ENCODE measurements around the gene SNX24.
A peak's percentile ranks its signal among the peaks of the same experiment; 100 is the strongest.

Gene SNX24

DNA sequence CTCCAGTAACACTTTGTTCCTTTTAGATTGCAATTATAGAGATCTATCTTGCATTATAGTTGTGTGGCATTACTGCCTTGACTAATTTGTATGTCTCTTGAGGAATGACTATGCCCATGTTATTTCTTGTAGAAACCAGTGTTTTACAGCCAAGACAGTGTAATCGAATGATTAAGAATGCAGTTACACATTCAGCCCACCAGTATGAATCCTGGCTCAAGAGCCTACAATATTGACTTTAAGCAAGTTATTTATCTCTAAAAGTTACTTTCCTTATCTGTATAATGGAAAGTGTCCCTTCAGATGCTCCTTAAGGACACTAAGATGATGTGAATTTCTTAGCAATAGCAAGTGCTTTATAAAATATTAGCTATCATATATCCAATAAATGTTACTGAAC lies 9.7 kb upstream of the SNX24 start:
- TF ChIP-seq, protein P1, sequence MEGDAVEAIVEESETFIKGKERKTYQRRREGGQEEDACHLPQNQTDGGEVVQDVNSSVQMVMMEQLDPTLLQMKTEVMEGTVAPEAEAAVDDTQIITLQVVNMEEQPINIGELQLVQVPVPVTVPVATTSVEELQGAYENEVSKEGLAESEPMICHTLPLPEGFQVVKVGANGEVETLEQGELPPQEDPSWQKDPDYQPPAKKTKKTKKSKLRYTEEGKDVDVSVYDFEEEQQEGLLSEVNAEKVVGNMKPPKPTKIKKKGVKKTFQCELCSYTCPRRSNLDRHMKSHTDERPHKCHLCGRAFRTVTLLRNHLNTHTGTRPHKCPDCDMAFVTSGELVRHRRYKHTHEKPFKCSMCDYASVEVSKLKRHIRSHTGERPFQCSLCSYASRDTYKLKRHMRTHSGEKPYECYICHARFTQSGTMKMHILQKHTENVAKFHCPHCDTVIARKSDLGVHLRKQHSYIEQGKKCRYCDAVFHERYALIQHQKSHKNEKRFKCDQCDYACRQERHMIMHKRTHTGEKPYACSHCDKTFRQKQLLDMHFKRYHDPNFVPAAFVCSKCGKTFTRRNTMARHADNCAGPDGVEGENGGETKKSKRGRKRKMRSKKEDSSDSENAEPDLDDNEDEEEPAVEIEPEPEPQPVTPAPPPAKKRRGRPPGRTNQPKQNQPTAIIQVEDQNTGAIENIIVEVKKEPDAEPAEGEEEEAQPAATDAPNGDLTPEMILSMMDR (tag by site-specific recombination; IDR thresholded peaks at IDR 0.05): no peak
- Histone ChIP-seq H3K9me3 (ENCODE audit: control insufficient read depth, insufficient read depth, low read depth, low read length) (no peaks in the 10 kb centered on the region), H3K4me1 (ENCODE audit: control insufficient read depth, insufficient read depth, low read length) (no peaks in the 10 kb centered on the region), H3K36me3 (ENCODE audit: control insufficient read depth in 2 of 2, insufficient read depth in 1 of 2, low read length in 2 of 2) (no peaks in the 10 kb centered on the region; a peak in 1 of 3 replicates), H3K4me3 (ENCODE audit: low read depth, low read length) (no peak overlapping the region), H3K27ac (ENCODE audit: extremely low read depth, low read depth, low read length) (no peak overlapping the region)
- CTCF ChIA-PET: interaction anchor here (0.6 kb wide), 1 partner anchor 413 kb away, joined by 3 read pairs; no protein-coding TSS in a partner anchor
- POLR2A ChIA-PET: no interaction called here

DNA sequence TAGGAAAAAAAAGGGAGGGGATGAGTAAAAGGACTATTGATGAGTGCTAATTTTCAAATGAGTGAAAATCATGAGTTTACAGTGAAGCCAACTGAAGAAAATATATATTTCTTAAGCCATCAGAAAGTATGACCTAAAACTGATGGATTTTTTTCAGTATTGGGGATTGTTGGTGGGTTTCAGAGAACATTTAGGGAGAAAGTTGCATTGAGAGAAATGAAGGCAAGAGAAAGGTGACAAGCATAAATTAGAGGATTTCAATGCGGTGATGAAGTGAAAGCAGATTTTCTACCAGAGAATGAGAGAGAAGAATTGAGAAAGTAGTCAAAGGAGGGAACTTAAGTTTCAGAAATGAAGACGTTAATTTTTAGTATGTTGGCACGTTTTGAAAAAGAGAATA lies 8.5 kb upstream of the SNX24 start:
- H3K36me3 ChIP-seq (ENCODE audit: control insufficient read depth in 2 of 2, insufficient read depth in 1 of 2, low read length in 2 of 2): no peaks in the 10 kb centered on the region
- ChIA-PET POLR2A (no interaction called here), CTCF (no interaction called here)
- no peak overlapping the region for H3K27ac ChIP-seq (ENCODE audit: extremely low read depth, low read depth, low read length)
- H3K4me1 ChIP-seq (ENCODE audit: control insufficient read depth, insufficient read depth, low read length): no peaks in the 10 kb centered on the region
- H3K4me3 ChIP-seq (ENCODE audit: low read depth, low read length): no peak overlapping the region
- TF ChIP-seq KLF8 (tag by site-specific recombination; IDR thresholded peaks at IDR 0.05): no peak
- TF ChIP-seq SP7 (tag by site-specific recombination; IDR thresholded peaks at IDR 0.05): no peak
- TF ChIP-seq, protein P2, sequence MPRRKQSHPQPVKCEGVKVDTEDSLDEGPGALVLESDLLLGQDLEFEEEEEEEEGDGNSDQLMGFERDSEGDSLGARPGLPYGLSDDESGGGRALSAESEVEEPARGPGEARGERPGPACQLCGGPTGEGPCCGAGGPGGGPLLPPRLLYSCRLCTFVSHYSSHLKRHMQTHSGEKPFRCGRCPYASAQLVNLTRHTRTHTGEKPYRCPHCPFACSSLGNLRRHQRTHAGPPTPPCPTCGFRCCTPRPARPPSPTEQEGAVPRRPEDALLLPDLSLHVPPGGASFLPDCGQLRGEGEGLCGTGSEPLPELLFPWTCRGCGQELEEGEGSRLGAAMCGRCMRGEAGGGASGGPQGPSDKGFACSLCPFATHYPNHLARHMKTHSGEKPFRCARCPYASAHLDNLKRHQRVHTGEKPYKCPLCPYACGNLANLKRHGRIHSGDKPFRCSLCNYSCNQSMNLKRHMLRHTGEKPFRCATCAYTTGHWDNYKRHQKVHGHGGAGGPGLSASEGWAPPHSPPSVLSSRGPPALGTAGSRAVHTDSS (tag by site-specific recombination; IDR thresholded peaks at IDR 0.05): no peak
- TF ChIP-seq FEZF1 (tag by site-specific recombination; IDR thresholded peaks at IDR 0.05): no peak
- TF ChIP-seq PRDM1 (tag by site-specific recombination; IDR thresholded peaks at IDR 0.05): peak; percentile 91
- TF ChIP-seq ZNF302 (tag by site-specific recombination; IDR thresholded peaks at IDR 0.05; ENCODE audit: low read depth): no peak
- TF ChIP-seq ZNF510 (tag by site-specific recombination; IDR thresholded peaks at IDR 0.05; ENCODE audit: insufficient replicate concordance): no peak
- H3K9me3 ChIP-seq (ENCODE audit: control insufficient read depth, insufficient read depth, low read depth, low read length): no peaks in the 10 kb centered on the region

DNA sequence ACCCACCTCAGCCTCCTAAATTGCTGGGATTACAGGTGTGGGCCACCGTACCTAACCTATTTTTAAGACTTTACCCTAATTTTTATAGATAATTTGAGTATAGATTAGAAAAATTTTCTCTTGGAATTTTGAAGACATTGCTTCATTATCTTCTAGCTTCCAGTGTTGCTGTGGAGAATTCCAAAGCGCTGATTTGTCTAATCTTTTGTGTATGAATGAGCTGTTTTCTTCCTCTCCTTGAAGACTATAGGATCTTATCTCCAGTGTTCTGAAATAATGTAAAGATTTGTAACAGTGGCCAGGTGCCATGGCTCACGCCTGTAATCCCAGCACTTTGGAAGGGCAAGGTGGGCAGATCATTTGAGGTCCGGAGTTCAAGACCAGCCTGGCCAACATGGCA lies 5.7 kb upstream of the SNX24 start:
- no peak overlapping the region for H3K4me3 ChIP-seq (ENCODE audit: low read depth, low read length)
- no peaks in the 10 kb centered on the region for H3K9me3 ChIP-seq (ENCODE audit: control insufficient read depth, insufficient read depth, low read depth, low read length)
- POLR2A ChIA-PET: no interaction called here
- H3K36me3 ChIP-seq (ENCODE audit: control insufficient read depth in 2 of 2, insufficient read depth in 1 of 2, low read length in 2 of 2): no peaks in the 10 kb centered on the region
- CTCF ChIA-PET: no interaction called here
- no peak overlapping the region for H3K27ac ChIP-seq (ENCODE audit: extremely low read depth, low read depth, low read length)
- no peak for TF ChIP-seq HOXC10 (CRISPR knock-in tag; IDR thresholded peaks at IDR 0.05)
- TF ChIP-seq ZNF768 (tag by site-specific recombination; IDR thresholded peaks at IDR 0.05): no peak
- TF ChIP-seq ZNF292 (tag by site-specific recombination; IDR thresholded peaks at IDR 0.05; ENCODE audit: borderline replicate concordance, low read depth): no peak
- TF ChIP-seq ZIC2 (tag by site-specific recombination; IDR thresholded peaks at IDR 0.05): no peak
- no peak for TF ChIP-seq ZNF416 (tag by site-specific recombination; IDR thresholded peaks at IDR 0.05)
- no peak for TF ChIP-seq ZNF510 (tag by site-specific recombination; IDR thresholded peaks at IDR 0.05; ENCODE audit: insufficient replicate concordance)
- no peak for TF ChIP-seq TRIM28 (IDR thresholded peaks at IDR 0.05; ENCODE audit: borderline replicate concordance, low read length)
- TF ChIP-seq ZBTB8A (tag by site-specific recombination; IDR thresholded peaks at IDR 0.05): no peak
- TF ChIP-seq, protein P3, sequence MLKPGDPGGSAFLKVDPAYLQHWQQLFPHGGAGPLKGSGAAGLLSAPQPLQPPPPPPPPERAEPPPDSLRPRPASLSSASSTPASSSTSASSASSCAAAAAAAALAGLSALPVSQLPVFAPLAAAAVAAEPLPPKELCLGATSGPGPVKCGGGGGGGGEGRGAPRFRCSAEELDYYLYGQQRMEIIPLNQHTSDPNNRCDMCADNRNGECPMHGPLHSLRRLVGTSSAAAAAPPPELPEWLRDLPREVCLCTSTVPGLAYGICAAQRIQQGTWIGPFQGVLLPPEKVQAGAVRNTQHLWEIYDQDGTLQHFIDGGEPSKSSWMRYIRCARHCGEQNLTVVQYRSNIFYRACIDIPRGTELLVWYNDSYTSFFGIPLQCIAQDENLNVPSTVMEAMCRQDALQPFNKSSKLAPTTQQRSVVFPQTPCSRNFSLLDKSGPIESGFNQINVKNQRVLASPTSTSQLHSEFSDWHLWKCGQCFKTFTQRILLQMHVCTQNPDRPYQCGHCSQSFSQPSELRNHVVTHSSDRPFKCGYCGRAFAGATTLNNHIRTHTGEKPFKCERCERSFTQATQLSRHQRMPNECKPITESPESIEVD (tag by site-specific recombination; IDR thresholded peaks at IDR 0.05): no peak
- TF ChIP-seq, protein P4, sequence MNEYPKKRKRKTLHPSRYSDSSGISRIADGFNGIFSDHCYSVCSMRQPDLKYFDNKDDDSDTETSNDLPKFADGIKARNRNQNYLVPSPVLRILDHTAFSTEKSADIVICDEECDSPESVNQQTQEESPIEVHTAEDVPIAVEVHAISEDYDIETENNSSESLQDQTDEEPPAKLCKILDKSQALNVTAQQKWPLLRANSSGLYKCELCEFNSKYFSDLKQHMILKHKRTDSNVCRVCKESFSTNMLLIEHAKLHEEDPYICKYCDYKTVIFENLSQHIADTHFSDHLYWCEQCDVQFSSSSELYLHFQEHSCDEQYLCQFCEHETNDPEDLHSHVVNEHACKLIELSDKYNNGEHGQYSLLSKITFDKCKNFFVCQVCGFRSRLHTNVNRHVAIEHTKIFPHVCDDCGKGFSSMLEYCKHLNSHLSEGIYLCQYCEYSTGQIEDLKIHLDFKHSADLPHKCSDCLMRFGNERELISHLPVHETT (tag by site-specific recombination; IDR thresholded peaks at IDR 0.05): no peak
- TF ChIP-seq BCL11A (tag by site-specific recombination; IDR thresholded peaks at IDR 0.05; ENCODE audit: low read depth): no peak
- TF ChIP-seq ZFP69B (tag by site-specific recombination; IDR thresholded peaks at IDR 0.05): no peak
- H3K4me1 ChIP-seq (ENCODE audit: control insufficient read depth, insufficient read depth, low read length): no peaks in the 10 kb centered on the region

All from HEK293 (cell line).